ENCODE data around the gene HM13. TPM values are rescaled to one million over a fixed set of nuclear protein-coding genes. Genes with fewer than 3 reads are reported as not detected.
"Not testable (repeated sequence)": the region's sequence is repeated elsewhere in the genome, so short reads cannot be mapped to it uniquely, and the experiment has no call there.

Gene HM13
- polyA plus RNA-seq, 1 donor (not counting 4 experiments of a cell fraction or from before 2014, with no cell fraction given): 127 TPM

- no peaks in the 10 kb centered on the region for H3K79me2 ChIP-seq (ENCODE audit: control insufficient read depth, insufficient read depth, low read length)
- FAIRE-seq (no peak), DNase-seq (ENCODE audit: low read depth, low spot score) (peak; percentile 85)
- no peaks in the 10 kb centered on the region for H3K27me3 ChIP-seq (ENCODE audit: control insufficient read depth, extremely low read depth, insufficient read depth, low read length)
- H3K4me2 ChIP-seq (ENCODE audit: control insufficient read depth, extremely low read depth, insufficient read depth, low read depth, low read length): peak overlapping the region; percentile 59
- H3K9ac ChIP-seq (ENCODE audit: control insufficient read depth, extremely low read depth, insufficient read depth, low read length): peak overlapping the region; percentile 13
- peaks cover 2% of the 10 kb centered on the region for H3K9me1 ChIP-seq (ENCODE audit: control insufficient read depth, extremely low read depth, insufficient read depth, low read length)
- TF ChIP-seq EZH2 (IDR thresholded peaks at IDR 0.05; ENCODE audit: low read length) (no peak), CTCF (optimal IDR thresholded peaks at IDR 0.05 in 1 of 3, IDR thresholded peaks at IDR 0.05 in 1 of 3, conservative IDR thresholded peaks at IDR 0.05 in 1 of 3; ENCODE audit: extremely low read depth in 1 of 3, insufficient read depth in 2 of 3, low read length in 3 of 3) (no peak)
- no peaks in the 10 kb centered on the region for H3K9me3 ChIP-seq (ENCODE audit: control insufficient read depth, low read depth, low read length)
- peak overlapping the region; percentile 42 for H3K27ac ChIP-seq (ENCODE audit: control insufficient read depth, insufficient read depth, low read length)
- H4K20me1 ChIP-seq (ENCODE audit: control insufficient read depth, extremely low read depth, insufficient read depth, low read length): no peaks in the 10 kb centered on the region
- no peak overlapping the region for H3K4me3 ChIP-seq (ENCODE audit: control insufficient read depth in 2 of 3, extremely low read depth in 1 of 3, insufficient read depth in 2 of 3, low read depth in 1 of 3, low read length in 3 of 3)
- peak overlapping the region; percentile 64 for H2AFZ ChIP-seq (ENCODE audit: control insufficient read depth, low read length)
- dilution Hi-C loops (cut with MboI; ENCODE audit: extremely low pct_ligation_motif_present, low sequenced_read_pairs): no loop called here
- H3K4me1 ChIP-seq (ENCODE audit: control insufficient read depth, extremely low read depth, insufficient read depth, low read length): peaks cover 29% of the 10 kb centered on the region
- no peaks in the 10 kb centered on the region for H3K36me3 ChIP-seq (ENCODE audit: control insufficient read depth in 2 of 2, extremely low read depth in 1 of 2, insufficient read depth in 2 of 2, low read length in 2 of 2)
Observed at GRCh38 chr20:31595654-31596411, 81.6 kb downstream of the HM13 start.

- H3K27me3 ChIP-seq (ENCODE audit: control insufficient read depth, extremely low read depth, insufficient read depth, low read length); H3K79me2 ChIP-seq (ENCODE audit: control insufficient read depth, insufficient read depth, low read length); DNase-seq (ENCODE audit: low read depth, low spot score); H3K4me2 ChIP-seq (ENCODE audit: control insufficient read depth, extremely low read depth, insufficient read depth, low read depth, low read length); FAIRE-seq; dilution Hi-C loops (cut with MboI; ENCODE audit: extremely low pct_ligation_motif_present, low sequenced_read_pairs); H3K9me1 ChIP-seq (ENCODE audit: control insufficient read depth, extremely low read depth, insufficient read depth, low read length); H3K4me3 ChIP-seq (ENCODE audit: control insufficient read depth in 2 of 3, extremely low read depth in 1 of 3, insufficient read depth in 2 of 3, low read depth in 1 of 3, low read length in 3 of 3); H3K9me3 ChIP-seq (ENCODE audit: control insufficient read depth, low read depth, low read length); H3K36me3 ChIP-seq (ENCODE audit: control insufficient read depth in 2 of 2, extremely low read depth in 1 of 2, insufficient read depth in 2 of 2, low read length in 2 of 2); H4K20me1 ChIP-seq (ENCODE audit: control insufficient read depth, extremely low read depth, insufficient read depth, low read length): not testable (repeated sequence)
- H2AFZ ChIP-seq (ENCODE audit: control insufficient read depth, low read length): peak overlapping the region; percentile 64
- peaks cover 29% of the 10 kb centered on the region for H3K4me1 ChIP-seq (ENCODE audit: control insufficient read depth, extremely low read depth, insufficient read depth, low read length)
- peak overlapping the region; percentile 13 for H3K9ac ChIP-seq (ENCODE audit: control insufficient read depth, extremely low read depth, insufficient read depth, low read length)
- H3K27ac ChIP-seq (ENCODE audit: control insufficient read depth, insufficient read depth, low read length): peak overlapping the region; percentile 36
Observed at GRCh38 chr20:31596412-31596715, 82.1 kb downstream of the HM13 start.
